Endometrial microvascular endothelial cells (primary cell): ENCODE measurements around the gene TM9SF2. TPM values are rescaled to one million over a fixed set of nuclear protein-coding genes. Genes with fewer than 3 reads are reported as not detected.
"Not testable (repeated sequence)": the region's sequence is repeated elsewhere in the genome, so short reads cannot be mapped to it uniquely, and the experiment has no call there.

ENCODE experiments used
- in situ Hi-C: cut with HindIII; loops from 2 replicates; pipeline ENCODE4 v1.10.0; 2017; ENCODE audit warnings: low sequenced_read_pairs, low pct_unique_long_range_greater_than_20kb; ENCODE audit errors: inconsistent ontology term
- total RNA-seq: library from RNA; depleted of rRNA; stranded (reverse); fragments of >200 nt; gene quantifications from one replicate; pipeline ENCODE4 v1.2.3, GENCODE V29; 2015; ENCODE audit errors: inconsistent ontology term

Gene TM9SF2
- total RNA-seq, 1 donor from 2014 or later = 117 TPM

- in situ Hi-C loops = no loop called here
Measured at GRCh38 chr13:99489028-99489427, 12.2 kb upstream of the TM9SF2 start.

GRCh38 chr13:99491750-99492149 is 9.5 kb upstream of the TM9SF2 start:
- in situ Hi-C loops = not testable (repeated sequence)

GRCh38 chr13:99495466-99496183 is 5.6 kb upstream of the TM9SF2 start:
- in situ Hi-C loops = no loop called here

GRCh38 chr13:99496184-99497142 is 4.8 kb upstream of the TM9SF2 start:
- in situ Hi-C loops = no loop called here

- in situ Hi-C loops = no loop called here
Measured at GRCh38 chr13:99498171-99499161, 2.8 kb upstream of the TM9SF2 start.

GRCh38 chr13:99500839-99501183 is 461 bp upstream of the TM9SF2 start:
- in situ Hi-C loops = no loop called here

GRCh38 chr13:99501848-99502301 is 603 bp downstream of the TM9SF2 start:
- in situ Hi-C loops = no loop called here

- in situ Hi-C loops = no loop called here
Measured at GRCh38 chr13:99505814-99506269, 4.6 kb downstream of the TM9SF2 start.

GRCh38 chr13:99506634-99507033 is 5.4 kb downstream of the TM9SF2 start:
- in situ Hi-C loops = no loop called here

GRCh38 chr13:99507054-99507453 is 5.8 kb downstream of the TM9SF2 start:
- in situ Hi-C loops = no loop called here

- in situ Hi-C loops = no loop called here
Measured at GRCh38 chr13:99507551-99507950, 6.3 kb downstream of the TM9SF2 start.

GRCh38 chr13:99507986-99508385 is 6.7 kb downstream of the TM9SF2 start:
- in situ Hi-C loops = no loop called here

GRCh38 chr13:99509479-99509878 is 8.2 kb downstream of the TM9SF2 start:
- in situ Hi-C loops = no loop called here

- in situ Hi-C loops = no loop called here
Measured at GRCh38 chr13:99514801-99515200, 13.5 kb downstream of the TM9SF2 start.

GRCh38 chr13:99516153-99516929 is 15.1 kb downstream of the TM9SF2 start:
- in situ Hi-C loops = no loop called here

- in situ Hi-C loops = no loop called here
Measured at GRCh38 chr13:99517577-99517976, 16.3 kb downstream of the TM9SF2 start.

GRCh38 chr13:99517984-99518383 is 16.7 kb downstream of the TM9SF2 start:
- in situ Hi-C loops = no loop called here

- in situ Hi-C loops = no loop called here
Measured at GRCh38 chr13:99522298-99522697, 21.0 kb downstream of the TM9SF2 start.
